Tibial nerve (tissue), 4 donors: Measurements from ENCODE around the gene MICU1. TPM values are rescaled to one million over a fixed set of nuclear protein-coding genes. Genes with fewer than 3 reads are reported as not detected.

Experiments
- DNase-seq, 2 donors: peaks; one replicate each; pipeline ENCODE4 v3.0.0-alpha.2; 2019; ENCODE audit warnings: low spot score in 2 of 2
- H3K27ac ChIP-seq, 4 donors: fragments of 200-600 bp; sonication (generic) in 3 of 4; one replicate each; pipeline ENCODE4 v1.5.1; 2017 to 2019; ENCODE audit warnings: mild to moderate bottlenecking in 1 of 4
- H3K27me3 ChIP-seq, 2 donors: fragments of 200-600 bp; sonication (generic) in 1 of 2; one replicate each; pipeline versions ENCODE4 v1.5.1 to v1.6.0; 2017 to 2019
- H3K36me3 ChIP-seq, 3 donors: fragments of 200-600 bp; sonication (generic); one replicate each; pipeline ENCODE4 v1.5.1; 2018 to 2019
- H3K4me1 ChIP-seq, 4 donors: fragments of 200-600 bp; sonication (generic) in 3 of 4; one replicate each; pipeline ENCODE4 v1.5.1; 2017 to 2019
- H3K4me3 ChIP-seq, 4 donors: fragments of 200-600 bp; sonication (generic) in 3 of 4; one replicate each; pipeline ENCODE4 v1.5.1; 2017 to 2019; ENCODE audit warnings: mild to moderate bottlenecking in 1 of 4, moderate library complexity in 1 of 4
- H3K9me3 ChIP-seq, 4 donors: fragments of 200-600 bp; sonication (generic) in 3 of 4; one replicate each; pipeline ENCODE4 v1.5.1; 2017 to 2019
- CTCF ChIP-seq, 5 experiments: fragments of 200-600 bp in 3 of 5; fragments of 450-650 bp in 2 of 5; sonication (generic) in 3 of 5; IDR thresholded peaks; one replicate each; pipeline ENCODE4 v1.5.1; 2016 to 2019; ENCODE audit warnings: antibody characterized with exemption in 5 of 5, mild to moderate bottlenecking in 3 of 5, moderate library complexity in 2 of 5
- EP300 ChIP-seq, 2 donors: sonication (generic); formaldehyde crosslinking; IDR thresholded peaks; one replicate each; pipeline ENCODE4 v1.6.1; 2017; ENCODE audit warnings: antibody characterized with exemption in 2 of 2, mild to moderate bottlenecking in 1 of 2
- POLR2A ChIP-seq, 2 donors: fragments of 450-650 bp; IDR thresholded peaks; one replicate each; pipeline ENCODE4 v1.6.1; 2017; ENCODE audit warnings: antibody characterized with exemption in 2 of 2, mild to moderate bottlenecking in 2 of 2, moderate library complexity in 2 of 2
- WGBS, 2 donors: methylation state at CpG; one replicate each; pipeline ENCODE4 v1.1.5; 2018; 5-methylcytosine and 5-hydroxymethylcytosine counted together
- total RNA-seq, 4 donors: library from RNA; depleted of rRNA; stranded (reverse); fragments of >200 nt; gene quantifications; one replicate each; pipeline ENCODE4 v1.1.0, GENCODE V29; 2016

Gene MICU1
- total RNA-seq, 4 donors from 2014 or later, result 19.4 to 46.5 (median 35.8) TPM

GRCh38 chr10:72523062-72523461, 102.8 kb downstream of the MICU1 start:
- Histone ChIP-seq H3K4me1 (no peaks in the 10 kb centered on the region), H3K27me3 (no peaks in the 10 kb centered on the region), H3K4me3 (no peak overlapping the region), H3K27ac (no peak overlapping the region), H3K9me3 (no peaks in the 10 kb centered on the region), H3K36me3 (peaks cover 0 to 11% (median 0%) of the 10 kb centered on the region in 3 donors)
- 96 to 97% methylated on average over 5 of the region's 5 CpGs for WGBS, 2 donors
- DNase-seq, result no peak
- TF ChIP-seq EP300 (IDR thresholded peaks at IDR 0.05) (no peak), CTCF (IDR thresholded peaks at IDR 0.05) (no peak), POLR2A (IDR thresholded peaks at IDR 0.05) (no peak)

GRCh38 chr10:72517244-72517643, 108.6 kb downstream of the MICU1 start:
- no peaks in the 10 kb centered on the region for H3K9me3 ChIP-seq
- peaks cover 0 to 10% (median 0%) of the 10 kb centered on the region in 3 donors for H3K36me3 ChIP-seq
- no peaks in the 10 kb centered on the region for H3K27me3 ChIP-seq
- WGBS, 2 donors, result 91 to 92% methylated on average over 8 of the region's 8 CpGs
- H3K4me3 ChIP-seq, result no peak overlapping the region
- H3K4me1 ChIP-seq, result no peaks in the 10 kb centered on the region
- TF ChIP-seq EP300 (IDR thresholded peaks at IDR 0.05) (no peak), POLR2A (IDR thresholded peaks at IDR 0.05) (no peak), CTCF (IDR thresholded peaks at IDR 0.05) (no peak)
- no peak overlapping the region for H3K27ac ChIP-seq
- DNase-seq, result no peak

- H3K36me3 ChIP-seq, result peaks cover 0 to 10% (median 0%) of the 10 kb centered on the region in 3 donors
- H3K4me3 ChIP-seq, result no peak overlapping the region
- no peak for DNase-seq
- no peaks in the 10 kb centered on the region for H3K27me3 ChIP-seq
- WGBS, 2 donors, result 84 to 87% methylated on average over 2 of the region's 2 CpGs
- no peaks in the 10 kb centered on the region for H3K4me1 ChIP-seq
- TF ChIP-seq POLR2A (IDR thresholded peaks at IDR 0.05) (no peak), CTCF (IDR thresholded peaks at IDR 0.05) (no peak), EP300 (IDR thresholded peaks at IDR 0.05) (no peak)
- no peak overlapping the region for H3K27ac ChIP-seq
- no peaks in the 10 kb centered on the region for H3K9me3 ChIP-seq
These were observed 110.4 kb downstream of the MICU1 start for GRCh38 chr10:72515455-72515854.

- Histone ChIP-seq H3K36me3 (peaks cover 0 to 10% (median 0%) of the 10 kb centered on the region in 3 donors), H3K4me3 (no peak overlapping the region), H3K9me3 (no peaks in the 10 kb centered on the region), H3K4me1 (no peaks in the 10 kb centered on the region), H3K27ac (no peak overlapping the region), H3K27me3 (no peaks in the 10 kb centered on the region)
- no peak for DNase-seq
- TF ChIP-seq POLR2A (IDR thresholded peaks at IDR 0.05) (no peak), CTCF (IDR thresholded peaks at IDR 0.05) (no peak), EP300 (IDR thresholded peaks at IDR 0.05) (no peak)
These were observed 112.0 kb downstream of the MICU1 start for GRCh38 chr10:72513910-72514309.

GRCh38 chr10:72511459-72511858, 114.4 kb downstream of the MICU1 start:
- no peak overlapping the region for H3K27ac ChIP-seq
- H3K9me3 ChIP-seq, result no peaks in the 10 kb centered on the region
- H3K36me3 ChIP-seq, result peaks cover 0 to 5% (median 0%) of the 10 kb centered on the region in 3 donors
- H3K4me1 ChIP-seq, result no peaks in the 10 kb centered on the region
- no peak overlapping the region for H3K4me3 ChIP-seq
- WGBS, 2 donors, result 71 to 77% methylated on average over 5 of the region's 5 CpGs
- DNase-seq, result no peak
- H3K27me3 ChIP-seq, result no peaks in the 10 kb centered on the region
- TF ChIP-seq CTCF (IDR thresholded peaks at IDR 0.05), result no peak
- TF ChIP-seq POLR2A (IDR thresholded peaks at IDR 0.05), result no peak
- no peak for TF ChIP-seq EP300 (IDR thresholded peaks at IDR 0.05)
